Right atrium auricular region (tissue), 2 donors: ENCODE results near the gene NTRK1. TPM values are rescaled to one million over a fixed set of nuclear protein-coding genes. Genes with fewer than 3 reads are reported as not detected.
A peak's percentile ranks its signal among the peaks of the same experiment; 100 is the strongest.

ENCODE experiments used
- DNase-seq: peaks from one replicate; pipeline ENCODE4 v3.0.0-alpha.2; 2019; ENCODE audit warnings: low spot score
- H3K27ac ChIP-seq, 2 donors: fragments of 200-600 bp; sonication (generic); 1 replicate in 1 of 2; 2 replicates in 1 of 2; pipeline ENCODE4 v1.5.1; 2016 to 2019
- H3K27me3 ChIP-seq, 2 donors: fragments of 200-600 bp; sonication (generic); one replicate each; pipeline versions ENCODE4 v1.5.1 to v1.6.0; 2017 to 2019
- H3K36me3 ChIP-seq: fragments of 200-600 bp; sonication (generic); one replicate; pipeline ENCODE4 v1.5.1; 2016
- H3K4me1 ChIP-seq, 2 donors: fragments of 200-600 bp; sonication (generic); one replicate each; pipeline versions ENCODE4 v1.5.1 to v1.6.0; 2017 to 2019
- H3K4me3 ChIP-seq, 2 donors: fragments of 200-600 bp; sonication (generic); 1 replicate in 1 of 2; 2 replicates in 1 of 2; pipeline ENCODE4 v1.5.1; 2017 to 2019; ENCODE audit warnings: mild to moderate bottlenecking in 1 of 2, moderate library complexity in 1 of 2
- H3K9me3 ChIP-seq, 2 donors: fragments of 200-600 bp; sonication (generic); one replicate each; pipeline ENCODE4 v1.5.1; 2019
- CTCF ChIP-seq, 2 donors: fragments of 200-600 bp; sonication (generic); IDR thresholded peaks; one replicate each; pipeline ENCODE4 v1.5.1; 2019; ENCODE audit warnings: antibody characterized with exemption in 2 of 2
- total RNA-seq, 2 donors: library from RNA; depleted of rRNA; stranded (reverse); fragments of >200 nt; gene quantifications; one replicate each; pipeline ENCODE4 v1.1.0, GENCODE V29; 2016

Gene NTRK1
- total RNA-seq, 2 donors from 2014 or later = 0.43 to 1.7 TPM

- H3K4me1 ChIP-seq = peaks cover 0 to 27% of the 10 kb centered on the region in 2 donors
- H3K27me3 ChIP-seq = no peaks in the 10 kb centered on the region
- no peak for DNase-seq
- H3K4me3 ChIP-seq = peak overlapping the region in 1 of 2 donors; percentile 46
- H3K27ac ChIP-seq = peak overlapping the region; percentile 71 to 78
- no peaks in the 10 kb centered on the region for H3K36me3 ChIP-seq
- no peaks in the 10 kb centered on the region for H3K9me3 ChIP-seq
- no peak for TF ChIP-seq CTCF (IDR thresholded peaks at IDR 0.05)
These were observed 45.9 kb upstream of the NTRK1 start for GRCh38 chr1:156814571-156815260.

- H3K36me3 ChIP-seq = no peaks in the 10 kb centered on the region
- peak overlapping the region; percentile 77 to 78 for H3K27ac ChIP-seq
- H3K4me3 ChIP-seq = peak overlapping the region; percentile 30 to 34
- no peaks in the 10 kb centered on the region for H3K9me3 ChIP-seq
- peaks cover 0 to 27% of the 10 kb centered on the region in 2 donors for H3K4me1 ChIP-seq
- H3K27me3 ChIP-seq = no peaks in the 10 kb centered on the region
- DNase-seq = peak; percentile 85
- TF ChIP-seq CTCF (IDR thresholded peaks at IDR 0.05) = peak in 1 of 2 donors; percentile 10
These were observed 45.3 kb upstream of the NTRK1 start for GRCh38 chr1:156815307-156815826.

GRCh38 chr1:156815961-156816422 lies 44.7 kb upstream of the NTRK1 start:
- Histone ChIP-seq H3K4me3 (peak overlapping the region; percentile 30 to 34), H3K4me1 (peaks cover 0 to 27% of the 10 kb centered on the region in 2 donors), H3K9me3 (no peaks in the 10 kb centered on the region), H3K27me3 (no peaks in the 10 kb centered on the region), H3K36me3 (no peaks in the 10 kb centered on the region), H3K27ac (peak overlapping the region; percentile 74 to 77)
- TF ChIP-seq CTCF (IDR thresholded peaks at IDR 0.05) = no peak
- DNase-seq = no peak

GRCh38 chr1:156816561-156817328 lies 43.9 kb upstream of the NTRK1 start, which contains the start of gene SH2D2A:
Gene SH2D2A, minus strand, starts transcription at chr1:156816848. Its CDS starts 140 bp downstream, at chr1:156816708.
- H3K9me3 ChIP-seq = no peaks in the 10 kb centered on the region
- peaks cover 0 to 27% of the 10 kb centered on the region in 2 donors for H3K4me1 ChIP-seq
- H3K36me3 ChIP-seq = no peaks in the 10 kb centered on the region
- TF ChIP-seq CTCF (IDR thresholded peaks at IDR 0.05) = no peak
- no peaks in the 10 kb centered on the region for H3K27me3 ChIP-seq
- DNase-seq = peak; percentile 76
- H3K4me3 ChIP-seq = peak within 1 kb of the TSS; percentile 30 to 34
- H3K27ac ChIP-seq = peak within 1 kb of the TSS; percentile 74 to 77

GRCh38 chr1:156821801-156822200 lies 38.9 kb upstream of the NTRK1 start:
- H3K36me3 ChIP-seq = no peaks in the 10 kb centered on the region
- TF ChIP-seq CTCF (IDR thresholded peaks at IDR 0.05) = no peak
- no peak for DNase-seq
- no peaks in the 10 kb centered on the region for H3K9me3 ChIP-seq
- H3K27ac ChIP-seq = no peak overlapping the region
- no peak overlapping the region for H3K4me3 ChIP-seq
- no peaks in the 10 kb centered on the region for H3K27me3 ChIP-seq
- H3K4me1 ChIP-seq = no peaks in the 10 kb centered on the region
